Stimulated activated CD8-positive, alpha-beta memory T cell treated with anti-CD3 and anti-CD28 coated beads, Interleukin-4, amount 100 ng/mL, for 24 hours (primary cell): ENCODE data around the gene PIP5K1B.
"Not testable (repeated sequence)": the region's sequence is repeated elsewhere in the genome, so short reads cannot be mapped to it uniquely, and the experiment has no call there.

Experiments
- DNase-seq: peaks from one replicate; pipeline ENCODE4 v3.0.0-alpha.2; 2020; ENCODE audit warnings: low read depth

PIP5K1B gene

GRCh38 chr9:69030851-69031645 is 326.0 kb downstream of the PIP5K1B start:
- DNase-seq = no peak

- no peak for DNase-seq
Measured at GRCh38 chr9:69034071-69034470, 329.0 kb downstream of the PIP5K1B start.

DNA sequence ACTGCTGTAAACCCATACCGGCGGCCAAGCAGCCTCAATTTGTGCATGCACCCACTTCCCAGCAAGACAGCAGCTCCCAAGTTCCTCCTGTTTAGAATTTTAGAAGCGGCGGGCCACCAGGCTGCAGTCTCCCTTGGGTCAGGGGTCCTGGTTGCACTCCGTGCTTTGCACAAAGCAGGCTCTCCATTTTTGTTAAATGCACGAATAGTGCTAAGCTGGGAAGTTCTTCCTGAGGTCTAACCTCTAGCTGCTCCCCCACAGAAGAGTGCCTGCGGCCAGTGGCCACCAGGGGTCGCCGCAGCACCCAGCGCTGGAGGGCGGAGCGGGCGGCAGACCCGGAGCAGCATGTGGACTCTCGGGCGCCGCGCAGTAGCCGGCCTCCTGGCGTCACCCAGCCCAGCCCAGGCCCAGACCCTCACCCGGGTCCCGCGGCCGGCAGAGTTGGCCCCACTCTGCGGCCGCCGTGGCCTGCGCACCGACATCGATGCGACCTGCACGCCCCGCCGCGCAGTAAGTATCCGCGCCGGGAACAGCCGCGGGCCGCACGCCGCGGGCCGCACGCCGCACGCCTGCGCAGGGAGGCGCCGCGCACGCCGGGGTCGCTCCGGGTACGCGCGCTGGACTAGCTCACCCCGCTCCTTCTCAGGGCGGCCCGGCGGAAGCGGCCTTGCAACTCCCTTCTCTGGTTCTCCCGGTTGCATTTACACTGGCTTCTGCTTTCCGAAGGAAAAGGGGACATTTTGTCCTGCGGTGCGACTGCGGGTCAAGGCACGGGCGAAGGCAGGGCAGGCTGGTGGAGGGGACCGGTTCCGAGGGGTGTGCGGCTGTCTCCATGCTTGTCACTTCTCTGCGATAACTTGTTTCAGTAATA is 330.6 kb downstream of the PIP5K1B start, which contains the start of gene FXN:
Gene FXN, plus strand, starts transcription at position 315 of the 871 bp plus-strand sequence. Its CDS starts 31 bp downstream, at position 346.
- DNase-seq = peak; percentile 79

- DNase-seq = no peak
Measured at GRCh38 chr9:69036309-69036708, 331.3 kb downstream of the PIP5K1B start.

- no peak for DNase-seq
Measured at GRCh38 chr9:69036799-69037198, 331.8 kb downstream of the PIP5K1B start.

- DNase-seq = no peak
Measured at GRCh38 chr9:69040646-69041045, 335.6 kb downstream of the PIP5K1B start.

GRCh38 chr9:69044240-69045219 is 339.5 kb downstream of the PIP5K1B start:
- no peak for DNase-seq

- no peak for DNase-seq
Measured at GRCh38 chr9:69045821-69046220, 340.8 kb downstream of the PIP5K1B start.

DNA sequence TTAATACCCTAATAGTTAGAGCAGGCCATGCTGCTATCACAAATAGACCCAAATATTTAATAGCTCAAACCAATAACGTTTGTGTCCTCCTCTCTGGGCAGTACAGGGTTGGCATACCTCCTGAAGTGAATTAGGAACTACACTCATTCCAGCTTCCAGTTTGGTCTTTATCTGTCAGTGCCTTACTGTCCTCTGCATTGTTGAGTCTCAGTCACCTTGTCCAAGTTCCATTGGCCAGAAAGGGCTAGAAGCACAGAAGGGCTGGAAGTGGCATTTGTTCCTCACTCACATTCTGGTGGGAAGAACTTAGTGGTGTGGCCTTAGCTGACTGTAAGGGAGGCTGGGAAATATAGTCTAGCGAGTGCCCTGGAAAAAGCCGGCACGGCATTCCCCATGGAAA is 341.7 kb downstream of the PIP5K1B start:
- DNase-seq = no peak

- DNase-seq = no peak
Measured at GRCh38 chr9:69047371-69047770, 342.3 kb downstream of the PIP5K1B start.

- DNase-seq = no peak
Measured at GRCh38 chr9:69049094-69049493, 344.1 kb downstream of the PIP5K1B start.

- DNase-seq = not testable (repeated sequence)
Measured at GRCh38 chr9:69050936-69051335, 345.9 kb downstream of the PIP5K1B start.

DNA sequence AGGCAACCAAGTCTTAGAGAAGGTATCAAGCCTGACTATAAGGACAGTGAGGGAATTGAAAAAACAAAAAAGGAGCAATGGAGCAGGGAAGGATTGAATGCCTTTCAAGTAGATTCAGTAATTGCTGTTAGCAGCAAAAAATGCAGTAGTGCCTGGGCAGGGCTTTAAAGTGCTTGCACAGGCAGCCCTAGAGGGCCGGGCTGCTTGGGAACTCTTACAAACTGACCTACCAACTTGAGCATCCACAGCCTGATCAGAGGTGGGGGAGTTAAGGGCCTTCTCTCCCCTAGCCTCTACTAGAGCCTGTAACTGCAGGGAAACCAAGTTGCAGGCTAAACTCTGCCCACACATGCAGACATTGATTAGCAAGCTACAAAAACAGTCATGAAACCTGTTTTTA is 349.9 kb downstream of the PIP5K1B start:
- no peak for DNase-seq

DNA sequence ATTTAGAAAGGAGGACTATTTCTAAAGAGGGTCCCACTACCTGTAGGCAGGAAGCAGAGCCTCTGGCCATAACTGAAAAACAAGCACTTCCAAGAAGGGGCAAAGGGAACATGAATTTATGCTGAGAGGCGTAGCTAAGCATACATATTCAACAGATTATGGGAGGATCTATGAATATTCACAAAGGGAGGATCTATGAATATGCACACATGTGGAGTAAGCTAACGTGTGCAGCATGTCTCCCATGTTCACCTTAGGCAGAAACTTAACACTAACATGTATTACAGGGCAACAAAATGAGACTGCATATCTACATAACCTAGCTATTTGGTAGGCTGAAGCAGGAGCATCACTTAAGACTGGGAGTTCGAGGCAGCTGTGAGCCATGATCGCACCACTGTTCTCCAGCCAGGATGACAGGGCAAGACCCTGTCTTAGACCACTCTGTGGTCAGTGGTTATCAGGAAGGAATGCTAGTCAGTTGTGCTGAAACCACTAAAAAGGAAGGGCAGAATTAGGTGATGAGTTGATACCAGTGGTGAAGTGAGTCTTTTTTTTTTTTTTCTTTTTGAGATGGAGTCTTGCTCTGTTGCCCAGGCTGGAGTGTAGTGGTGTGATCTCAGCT is 351.3 kb downstream of the PIP5K1B start:
- no peak for DNase-seq

- no peak for DNase-seq
Measured at GRCh38 chr9:69058101-69058500, 353.1 kb downstream of the PIP5K1B start.
